Measurements from ENCODE around the gene ARHGAP20. TPM values are rescaled to one million over a fixed set of nuclear protein-coding genes. Genes with fewer than 3 reads are reported as not detected.

Gene ARHGAP20
- total and polyA plus RNA-seq, 12 donors, result 0.14 to 1.3 (median 0.32) TPM

DNA sequence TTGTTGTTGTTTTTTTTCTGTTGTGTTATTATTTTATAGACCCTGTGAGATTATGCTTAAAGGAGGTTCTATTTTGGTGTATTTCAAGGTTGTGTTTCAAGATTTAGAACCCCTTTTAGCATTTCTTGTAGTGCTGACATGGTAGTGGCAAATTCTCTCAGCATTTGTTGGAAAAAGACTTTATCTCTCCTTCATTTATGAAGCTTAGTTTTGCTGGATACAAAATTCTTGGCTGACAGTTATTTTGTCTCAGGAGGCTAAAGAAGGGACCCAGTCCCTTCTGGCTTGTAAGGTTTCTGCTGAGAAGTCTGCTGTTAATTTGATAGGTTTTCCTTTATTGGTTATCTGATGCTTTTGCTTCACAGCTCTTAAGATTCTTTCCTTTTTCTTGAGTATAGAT, 40.7 kb upstream of the ARHGAP20 start:
- Histone ChIP-seq H3K9me3 (peaks cover 0 to 41% (median 19%) of the 10 kb centered on the region in 11 donors), H3K27ac (no peak overlapping the region), H3K4me1 (no peaks in the 10 kb centered on the region), H3K36me3 (no peaks in the 10 kb centered on the region), H3K4me3 (no peak overlapping the region), H3K27me3 (no peaks in the 10 kb centered on the region)
- ATAC-seq (no peak), DNase-seq (no peak)
- intact Hi-C loops (cut with DNase I), result no loop called here
- TF ChIP-seq, protein P1, sequence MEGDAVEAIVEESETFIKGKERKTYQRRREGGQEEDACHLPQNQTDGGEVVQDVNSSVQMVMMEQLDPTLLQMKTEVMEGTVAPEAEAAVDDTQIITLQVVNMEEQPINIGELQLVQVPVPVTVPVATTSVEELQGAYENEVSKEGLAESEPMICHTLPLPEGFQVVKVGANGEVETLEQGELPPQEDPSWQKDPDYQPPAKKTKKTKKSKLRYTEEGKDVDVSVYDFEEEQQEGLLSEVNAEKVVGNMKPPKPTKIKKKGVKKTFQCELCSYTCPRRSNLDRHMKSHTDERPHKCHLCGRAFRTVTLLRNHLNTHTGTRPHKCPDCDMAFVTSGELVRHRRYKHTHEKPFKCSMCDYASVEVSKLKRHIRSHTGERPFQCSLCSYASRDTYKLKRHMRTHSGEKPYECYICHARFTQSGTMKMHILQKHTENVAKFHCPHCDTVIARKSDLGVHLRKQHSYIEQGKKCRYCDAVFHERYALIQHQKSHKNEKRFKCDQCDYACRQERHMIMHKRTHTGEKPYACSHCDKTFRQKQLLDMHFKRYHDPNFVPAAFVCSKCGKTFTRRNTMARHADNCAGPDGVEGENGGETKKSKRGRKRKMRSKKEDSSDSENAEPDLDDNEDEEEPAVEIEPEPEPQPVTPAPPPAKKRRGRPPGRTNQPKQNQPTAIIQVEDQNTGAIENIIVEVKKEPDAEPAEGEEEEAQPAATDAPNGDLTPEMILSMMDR (IDR thresholded peaks at IDR 0.05), result no peak

DNA sequence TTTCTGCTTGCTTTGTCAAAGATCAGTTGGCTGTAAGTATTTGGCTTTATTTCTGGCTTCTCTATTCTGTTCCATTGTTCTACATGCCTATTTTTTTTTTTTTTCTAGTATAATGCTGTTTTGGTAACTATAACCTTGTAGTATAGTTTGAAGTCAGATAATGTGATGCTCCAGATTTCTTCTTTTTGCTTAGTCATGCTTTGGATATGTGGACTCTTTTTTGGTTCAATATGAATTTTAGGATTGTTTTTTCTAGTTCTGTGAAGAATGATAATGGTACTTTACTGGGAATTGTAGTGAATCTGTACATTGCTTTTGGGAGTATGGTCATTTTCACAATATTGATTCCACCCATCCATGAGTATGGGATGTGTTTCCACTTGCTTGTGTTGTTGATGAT, 37.9 kb upstream of the ARHGAP20 start:
- Histone ChIP-seq H3K4me3 (no peak overlapping the region), H3K9me3 (peaks cover 0 to 41% (median 19%) of the 10 kb centered on the region in 11 donors), H3K4me1 (no peaks in the 10 kb centered on the region), H3K36me3 (no peaks in the 10 kb centered on the region), H3K27ac (no peak overlapping the region), H3K27me3 (no peaks in the 10 kb centered on the region)
- TF ChIP-seq, protein P1 (IDR thresholded peaks at IDR 0.05), result no peak
- ATAC-seq (no peak), DNase-seq (no peak)
- intact Hi-C loops (cut with DNase I), result no loop called here

DNA sequence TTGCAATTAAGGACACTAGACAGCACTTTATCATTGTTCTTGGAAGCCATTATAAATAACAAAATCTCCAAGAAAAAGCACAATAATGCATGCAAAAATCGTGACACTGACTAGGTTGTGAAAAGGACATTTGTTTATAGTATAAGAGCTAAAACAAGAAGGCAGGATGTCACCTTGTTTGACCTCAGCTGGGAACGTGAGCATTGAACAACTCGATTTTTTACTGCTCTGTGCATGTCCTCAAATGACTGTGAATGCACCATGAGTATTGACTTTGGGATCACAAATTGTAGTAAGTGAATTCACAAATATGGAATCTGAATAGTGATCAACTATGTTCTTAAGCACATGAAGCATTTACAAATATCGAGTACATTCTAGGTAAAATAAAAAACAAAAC, 35.3 kb upstream of the ARHGAP20 start:
- H3K27ac ChIP-seq, result no peak overlapping the region
- no peaks in the 10 kb centered on the region for H3K4me1 ChIP-seq
- intact Hi-C loops (cut with DNase I), result no loop called here
- peaks cover 0 to 26% (median 10%) of the 10 kb centered on the region in 11 donors for H3K9me3 ChIP-seq
- H3K27me3 ChIP-seq, result no peaks in the 10 kb centered on the region
- ATAC-seq (no peak), DNase-seq (no peak)
- no peaks in the 10 kb centered on the region for H3K36me3 ChIP-seq
- H3K4me3 ChIP-seq, result no peak overlapping the region
- TF ChIP-seq, protein P1 (IDR thresholded peaks at IDR 0.05), result no peak
- WGBS, 2 donors, result 40 to 55% methylated on average over 4 of the region's 4 CpGs

DNA sequence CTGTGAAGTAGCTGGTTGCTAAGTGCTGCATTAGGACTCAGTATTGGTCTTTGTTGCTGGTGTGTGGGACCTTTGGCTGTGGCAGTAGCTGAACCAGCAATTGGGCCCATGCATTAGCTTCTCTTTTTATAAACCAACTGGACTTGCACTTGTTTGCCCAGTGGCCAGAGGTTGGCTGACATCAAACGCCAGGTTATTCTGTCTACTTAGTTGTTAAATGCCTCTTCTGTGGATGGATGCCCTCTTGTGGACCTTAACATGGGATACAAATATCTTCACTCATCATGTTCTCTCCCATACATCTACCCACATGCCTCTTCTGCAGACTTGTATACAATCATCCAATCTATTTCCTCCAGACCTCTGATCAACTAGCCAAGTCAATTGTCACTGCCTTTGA, 26.4 kb upstream of the ARHGAP20 start:
- Histone ChIP-seq H3K27me3 (no peaks in the 10 kb centered on the region), H3K4me1 (no peaks in the 10 kb centered on the region), H3K27ac (no peak overlapping the region), H3K36me3 (no peaks in the 10 kb centered on the region), H3K9me3 (no peaks in the 10 kb centered on the region), H3K4me3 (no peak overlapping the region)
- no peak for DNase-seq
- no peak for ATAC-seq
- intact Hi-C loops (cut with DNase I), result no loop called here
- WGBS, 2 donors, result 61 to 77% methylated on average over 1 of the region's 1 CpG
- TF ChIP-seq, protein P1 (IDR thresholded peaks at IDR 0.05), result no peak

DNA sequence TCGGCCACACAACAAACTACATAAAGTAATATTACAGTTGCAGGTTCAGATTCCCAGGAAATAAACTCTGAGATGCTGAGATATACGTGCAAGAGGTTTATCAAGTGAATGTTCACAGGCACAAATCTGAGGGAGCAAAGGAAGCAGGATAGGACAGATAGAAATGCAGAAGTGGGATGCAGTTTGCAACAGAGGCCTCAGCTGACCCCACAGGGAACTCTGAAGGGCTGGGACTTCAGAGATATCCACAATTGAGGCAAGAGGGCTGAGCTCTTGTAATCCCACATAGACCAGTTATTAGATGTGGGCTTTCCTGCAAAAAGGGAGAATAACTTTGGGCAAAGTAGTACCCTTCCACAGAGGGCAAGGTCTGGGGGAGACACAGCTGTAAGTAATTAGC, 25.4 kb upstream of the ARHGAP20 start:
- DNase-seq (no peak), ATAC-seq (no peak)
- TF ChIP-seq, protein P1 (IDR thresholded peaks at IDR 0.05), result no peak
- Histone ChIP-seq H3K9me3 (no peaks in the 10 kb centered on the region), H3K4me1 (no peaks in the 10 kb centered on the region), H3K27ac (no peak overlapping the region), H3K4me3 (no peak overlapping the region), H3K36me3 (no peaks in the 10 kb centered on the region), H3K27me3 (no peaks in the 10 kb centered on the region)
- intact Hi-C loops (cut with DNase I), result no loop called here
- 75 to 80% methylated on average over 2 of the region's 2 CpGs for WGBS, 2 donors
